NCI-H1048 (cell line): ENCODE measurements around the gene HMGCS1.
"Not testable (repeated sequence)": the region's sequence is repeated elsewhere in the genome, so short reads cannot be mapped to it uniquely, and the experiment has no call there.

Experiments used
- DNase-seq: peaks from one replicate; lab custom pipeline; 2025; lab: John Stamatoyannopoulos, UW

Gene HMGCS1

GRCh38 chr5:43273552-43273951, 39.7 kb downstream of the HMGCS1 start:
- DNase-seq, result no peak

DNA sequence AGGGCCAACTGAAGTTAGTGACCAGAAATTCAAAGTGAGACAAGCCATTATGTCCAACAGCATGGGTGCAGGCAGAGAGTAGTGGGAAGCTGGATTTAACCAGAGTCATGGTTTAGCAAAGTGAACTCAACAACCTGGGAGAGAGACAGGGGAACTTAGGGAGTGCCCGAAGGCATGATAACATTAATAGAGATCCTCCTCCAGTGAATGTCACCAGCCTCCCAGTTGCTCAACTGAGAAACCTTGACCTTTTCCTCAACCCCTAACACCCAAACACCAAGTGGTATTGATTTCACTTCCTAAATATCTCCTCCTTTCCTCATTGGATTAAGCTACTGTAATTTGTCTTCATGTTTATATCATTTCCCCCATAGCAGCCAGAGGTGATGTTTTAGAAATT, 42.6 kb downstream of the HMGCS1 start:
- DNase-seq, result no peak

- DNase-seq, result no peak
Observed at GRCh38 chr5:43268188-43268820, 44.9 kb downstream of the HMGCS1 start.

- DNase-seq, result not testable (repeated sequence)
Observed at GRCh38 chr5:43262269-43262668, 50.9 kb downstream of the HMGCS1 start.

DNA sequence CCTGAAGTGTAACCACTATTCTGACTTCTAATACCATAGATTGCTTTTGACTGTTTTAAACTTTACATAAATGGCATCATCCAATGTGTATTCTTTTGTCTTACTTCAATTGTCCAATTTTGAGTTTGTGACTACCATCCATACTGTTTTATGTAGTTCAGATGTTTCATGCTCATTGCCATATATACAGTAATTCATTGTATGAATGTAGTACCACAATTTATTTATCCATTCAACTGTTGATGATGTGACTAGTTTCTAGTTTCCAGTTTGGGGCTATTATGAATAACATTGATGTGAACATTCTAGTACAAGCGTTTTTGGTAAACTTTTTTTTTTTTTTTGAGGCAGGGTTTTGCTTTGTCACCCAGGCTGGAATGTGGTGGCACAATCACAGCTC, 55.1 kb downstream of the HMGCS1 start:
- DNase-seq, result no peak

- DNase-seq, result no peak
Observed at GRCh38 chr5:43256261-43256966, 56.8 kb downstream of the HMGCS1 start.

DNA sequence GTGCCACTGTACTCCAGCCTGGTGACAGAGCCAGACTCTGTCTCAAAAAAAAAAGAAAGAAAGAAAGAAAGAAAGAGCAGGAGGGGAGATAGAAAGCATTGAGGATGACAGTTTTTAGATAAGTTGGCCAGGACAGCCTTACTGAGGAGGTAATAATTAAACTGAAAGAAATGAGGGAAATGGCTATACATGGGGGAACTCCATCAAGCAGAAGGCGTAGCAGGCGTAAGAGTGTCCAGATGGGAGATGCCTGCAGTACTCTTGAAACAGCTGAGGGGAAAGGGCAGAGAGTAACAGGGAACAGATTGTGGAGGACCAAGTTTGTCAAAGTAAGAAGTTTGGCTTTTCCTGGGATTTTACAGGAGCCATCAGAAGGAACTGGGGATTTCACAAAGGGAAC, 57.5 kb downstream of the HMGCS1 start:
- DNase-seq, result no peak

DNA sequence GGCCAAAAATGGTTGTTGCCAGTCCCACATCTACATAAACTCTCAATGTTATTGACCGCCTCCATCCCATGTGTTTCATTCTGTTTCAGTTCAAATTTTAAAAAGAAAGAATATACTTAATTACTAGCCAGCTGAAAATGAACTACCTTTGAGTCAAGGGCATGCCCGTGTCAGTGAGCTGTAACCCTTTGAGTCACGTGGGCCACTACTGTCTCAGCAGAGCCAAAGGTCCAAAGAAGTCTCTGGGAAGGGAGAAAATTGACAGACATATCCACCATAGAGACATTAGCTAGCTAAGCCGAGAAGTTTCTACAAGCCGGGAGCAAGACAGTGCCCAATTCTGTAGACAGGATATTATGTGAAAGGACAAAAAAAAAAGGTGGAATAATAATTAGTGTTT, 61.5 kb downstream of the HMGCS1 start:
- DNase-seq, result no peak

- DNase-seq, result no peak
Observed at GRCh38 chr5:43245724-43246385, 67.4 kb downstream of the HMGCS1 start.

DNA sequence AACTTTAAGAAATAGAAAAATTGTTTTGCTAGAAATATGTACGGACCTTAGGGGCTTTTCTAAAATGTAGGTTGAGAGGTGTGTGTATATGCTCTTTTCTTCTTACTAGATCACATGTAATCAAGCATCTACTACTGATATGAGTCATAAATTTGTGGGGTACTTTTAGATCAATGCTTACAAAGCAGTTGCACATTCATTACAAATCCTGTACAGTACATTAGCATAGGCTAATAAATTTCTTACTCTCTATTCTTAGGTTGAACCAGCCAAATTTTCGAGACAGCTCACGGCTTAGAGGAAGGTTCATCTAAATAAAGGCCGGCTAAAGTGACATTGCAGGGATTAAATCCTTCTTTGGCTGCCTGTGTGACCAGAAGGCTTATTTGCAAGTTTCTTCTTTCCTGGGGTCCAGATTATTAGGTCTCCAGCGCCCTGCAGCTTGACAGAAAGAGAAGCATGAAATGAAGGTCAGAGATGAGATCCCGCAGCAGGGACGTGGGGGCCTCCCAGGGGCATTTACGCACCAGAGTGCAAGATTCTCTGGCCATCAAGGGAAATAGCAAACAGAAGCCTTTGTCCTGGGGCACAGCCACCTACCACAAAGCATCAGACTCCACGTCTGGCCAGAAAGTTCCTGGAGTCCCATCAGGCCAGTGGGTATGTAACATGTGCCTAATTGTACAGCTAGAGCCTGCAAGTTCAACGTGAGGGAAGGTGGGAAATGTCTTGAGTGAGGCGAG, 68.2 kb downstream of the HMGCS1 start:
- DNase-seq, result no peak

- DNase-seq, result no peak
Observed at GRCh38 chr5:43243270-43243669, 69.9 kb downstream of the HMGCS1 start.

DNA sequence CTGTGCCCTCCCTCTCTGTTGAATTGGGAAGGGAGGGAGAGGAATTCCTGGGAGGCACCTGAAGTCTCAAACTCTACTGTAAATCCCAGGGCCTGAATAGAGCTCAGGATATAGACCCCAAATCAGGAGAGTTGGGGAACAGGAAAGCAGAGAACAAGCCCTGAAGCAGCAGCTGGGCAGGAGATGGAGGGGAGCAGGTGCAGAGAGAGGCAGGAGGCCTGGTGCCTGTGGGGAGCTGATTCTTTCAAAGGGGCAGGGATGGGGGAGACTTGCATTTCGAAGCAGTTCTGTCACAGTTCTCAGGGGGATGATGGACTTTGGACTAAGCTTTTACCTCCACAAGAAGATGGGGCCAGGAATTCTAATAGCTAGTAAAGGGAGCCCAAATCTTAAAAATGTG, 71.0 kb downstream of the HMGCS1 start:
- DNase-seq, result no peak
